ENCODE data around the gene IGSF22. TPM values are rescaled to one million over a fixed set of nuclear protein-coding genes. Genes with fewer than 3 reads are reported as not detected.
A peak's percentile ranks its signal among the peaks of the same experiment; 100 is the strongest.
"Not testable (repeated sequence)": the region's sequence is repeated elsewhere in the genome, so short reads cannot be mapped to it uniquely, and the experiment has no call there.

The IGSF22 gene
- total RNA-seq, 4 donors from 2014 or later: 1.0 TPM; not detected in 3

- TF ChIP-seq POLR2A (IDR thresholded peaks at IDR 0.05): no peak
- no peak for TF ChIP-seq CTCF (IDR thresholded peaks at IDR 0.05)
- Histone ChIP-seq H3K4me1 (peaks cover 0 to 13% of the 10 kb centered on the region in 2 donors), H3K9me3 (no peaks in the 10 kb centered on the region), H3K27ac (peak overlapping the region in 1 of 2 donors; percentile 93), H3K4me3 (no peak overlapping the region), H3K36me3 (no peaks in the 10 kb centered on the region), H3K27me3 (no peaks in the 10 kb centered on the region)
- intact Hi-C loops (cut with DNase I; ENCODE audit: low total_unique reads): no loop called here
- no peak for DNase-seq
Measured at GRCh38 chr11:18697576-18697975, 28.4 kb downstream of the IGSF22 start.

DNA sequence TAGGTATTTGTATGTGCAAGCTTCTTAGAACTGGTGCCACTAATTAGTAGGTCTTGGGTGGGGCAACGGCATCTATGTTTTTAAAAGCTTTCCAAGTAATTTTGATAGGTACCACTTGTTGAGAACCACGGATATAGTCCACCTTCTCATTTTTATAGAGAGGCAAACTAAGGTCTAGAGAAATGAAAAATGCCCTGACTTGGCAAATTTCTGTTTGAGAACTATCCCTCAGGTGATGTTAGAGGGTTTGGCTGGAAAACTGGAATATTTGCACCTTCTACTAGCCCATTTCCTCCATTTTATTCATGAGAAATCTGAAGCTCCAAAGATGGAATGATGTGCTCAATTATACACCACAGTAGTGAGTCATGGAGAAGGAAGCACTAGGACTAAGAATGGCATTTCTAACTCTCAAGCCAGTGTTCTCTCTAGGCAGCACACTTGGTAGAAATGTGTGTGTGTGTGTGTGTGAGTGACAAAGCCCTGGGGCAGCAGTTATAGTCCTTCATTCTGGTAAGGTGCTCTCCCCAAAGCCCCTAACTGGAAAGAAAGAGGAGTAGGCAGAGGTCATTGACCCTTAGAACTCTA is 29.3 kb downstream of the IGSF22 start:
- Histone ChIP-seq H3K4me1 (peaks cover 0 to 13% of the 10 kb centered on the region in 2 donors), H3K27ac (no peak overlapping the region), H3K9me3 (no peaks in the 10 kb centered on the region), H3K27me3 (no peaks in the 10 kb centered on the region), H3K36me3 (no peaks in the 10 kb centered on the region), H3K4me3 (no peak overlapping the region)
- DNase-seq: no peak
- intact Hi-C loops (cut with DNase I; ENCODE audit: low total_unique reads): no loop called here
- no peak for TF ChIP-seq POLR2A (IDR thresholded peaks at IDR 0.05)
- TF ChIP-seq CTCF (IDR thresholded peaks at IDR 0.05): no peak

- Histone ChIP-seq H3K4me3 (no peak overlapping the region), H3K36me3 (no peaks in the 10 kb centered on the region), H3K4me1 (no peaks in the 10 kb centered on the region), H3K27me3 (no peaks in the 10 kb centered on the region), H3K27ac (no peak overlapping the region), H3K9me3 (no peaks in the 10 kb centered on the region)
- intact Hi-C loops (cut with DNase I; ENCODE audit: low total_unique reads): no loop called here
- no peak for TF ChIP-seq POLR2A (IDR thresholded peaks at IDR 0.05)
- TF ChIP-seq CTCF (IDR thresholded peaks at IDR 0.05): no peak
- no peak for DNase-seq
Measured at GRCh38 chr11:18692941-18693760, 32.8 kb downstream of the IGSF22 start.

DNA sequence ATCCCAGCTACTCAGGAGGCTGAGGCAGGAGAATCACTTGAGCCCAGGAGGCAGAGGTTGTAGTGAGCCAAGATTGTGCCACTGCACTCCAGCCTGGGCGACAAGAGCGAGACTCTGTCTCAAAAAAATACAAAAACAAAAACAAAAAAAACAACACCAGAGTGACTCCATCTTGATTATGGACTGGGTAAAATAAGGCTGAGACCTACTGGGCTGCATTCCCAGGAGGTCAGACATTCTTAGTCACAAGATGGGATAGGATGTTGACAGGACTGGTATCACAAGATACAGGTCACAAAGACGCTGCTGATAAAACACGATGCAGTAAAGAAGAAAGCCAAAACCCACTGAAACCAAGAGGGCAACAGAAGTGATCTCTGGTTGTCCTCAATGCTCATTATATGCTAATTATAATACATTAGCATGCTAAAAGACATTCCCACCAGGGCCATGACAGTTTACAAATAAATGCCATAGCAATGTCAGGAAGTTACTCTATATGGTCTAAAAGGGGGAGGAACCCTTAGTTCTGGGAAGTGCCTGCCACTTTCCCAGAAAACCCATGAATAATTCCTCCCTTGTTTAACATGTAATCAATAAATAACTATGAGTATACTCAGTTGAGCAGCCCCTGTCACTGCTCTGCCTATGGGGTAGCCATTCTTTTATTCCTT is 34.4 kb downstream of the IGSF22 start:
- H3K27me3 ChIP-seq; intact Hi-C loops (cut with DNase I; ENCODE audit: low total_unique reads); H3K36me3 ChIP-seq; DNase-seq; H3K4me1 ChIP-seq; H3K9me3 ChIP-seq; H3K4me3 ChIP-seq; H3K27ac ChIP-seq: not testable (repeated sequence)

- no peak for DNase-seq
- no peak overlapping the region for H3K27ac ChIP-seq
- no peaks in the 10 kb centered on the region for H3K4me1 ChIP-seq
- no peaks in the 10 kb centered on the region for H3K9me3 ChIP-seq
- intact Hi-C loops (cut with DNase I; ENCODE audit: low total_unique reads): no loop called here
- H3K4me3 ChIP-seq: no peak overlapping the region
- no peaks in the 10 kb centered on the region for H3K36me3 ChIP-seq
- TF ChIP-seq POLR2A (IDR thresholded peaks at IDR 0.05): no peak
- TF ChIP-seq CTCF (IDR thresholded peaks at IDR 0.05): no peak
- H3K27me3 ChIP-seq: no peaks in the 10 kb centered on the region
Measured at GRCh38 chr11:18684267-18684666, 41.7 kb downstream of the IGSF22 start.
